LHCN-M2 (cell line): ENCODE measurements around the gene CEL. TPM values are rescaled to one million over a fixed set of nuclear protein-coding genes. Genes with fewer than 3 reads are reported as not detected.
"Not testable (repeated sequence)": the region's sequence is repeated elsewhere in the genome, so short reads cannot be mapped to it uniquely, and the experiment has no call there.

ENCODE experiments used
- DNase-seq: peaks from one replicate; pipeline ENCODE4 v3.0.0-alpha.2; 2012; ENCODE audit warnings: low read depth
- total RNA-seq: library from RNA; depleted of rRNA; stranded (reverse); fragments of >200 nt; gene quantifications from 2 replicates; pipeline ENCODE4 v1.2.3, GENCODE V29; 2014

The CEL gene
- total RNA-seq, 1 experiment from 2014 or later = 0.57 TPM

GRCh38 chr9:133064241-133065069 lies 2.7 kb downstream of the CEL start:
- no peak for DNase-seq

GRCh38 chr9:133065070-133065388 lies 3.2 kb downstream of the CEL start:
- DNase-seq = no peak

GRCh38 chr9:133066181-133066983 lies 4.6 kb downstream of the CEL start:
- no peak for DNase-seq

GRCh38 chr9:133067006-133067405 lies 5.2 kb downstream of the CEL start:
- DNase-seq = no peak

GRCh38 chr9:133067813-133068212 lies 6.0 kb downstream of the CEL start:
- DNase-seq = no peak

- not testable (repeated sequence) for DNase-seq
Measured at GRCh38 chr9:133068431-133068830, 6.7 kb downstream of the CEL start.

GRCh38 chr9:133070500-133070961 lies 8.8 kb downstream of the CEL start:
- not testable (repeated sequence) for DNase-seq

- not testable (repeated sequence) for DNase-seq
Measured at GRCh38 chr9:133070985-133071384, 9.2 kb downstream of the CEL start.

GRCh38 chr9:133071484-133072150 lies 9.8 kb downstream of the CEL start:
- DNase-seq = no peak

- DNase-seq = not testable (repeated sequence)
Measured at GRCh38 chr9:133072210-133072609, 10.4 kb downstream of the CEL start.

GRCh38 chr9:133073086-133074014 lies 11.6 kb downstream of the CEL start:
- DNase-seq = no peak

- DNase-seq = peak; percentile 72
Measured at GRCh38 chr9:133074111-133074651, 12.4 kb downstream of the CEL start.

GRCh38 chr9:133075925-133076630 lies 14.3 kb downstream of the CEL start:
- peak; percentile 83 for DNase-seq

- no peak for DNase-seq
Measured at GRCh38 chr9:133076691-133077090, 14.9 kb downstream of the CEL start.

GRCh38 chr9:133078486-133078885 lies 16.7 kb downstream of the CEL start:
- no peak for DNase-seq

GRCh38 chr9:133080161-133080560 lies 18.4 kb downstream of the CEL start:
- no peak for DNase-seq

GRCh38 chr9:133080786-133081779 lies 19.3 kb downstream of the CEL start:
- DNase-seq = not testable (repeated sequence)

- DNase-seq = not testable (repeated sequence)
Measured at GRCh38 chr9:133081957-133082644, 20.3 kb downstream of the CEL start.
